ENCODE measurements around the gene SLC41A2.

DNA sequence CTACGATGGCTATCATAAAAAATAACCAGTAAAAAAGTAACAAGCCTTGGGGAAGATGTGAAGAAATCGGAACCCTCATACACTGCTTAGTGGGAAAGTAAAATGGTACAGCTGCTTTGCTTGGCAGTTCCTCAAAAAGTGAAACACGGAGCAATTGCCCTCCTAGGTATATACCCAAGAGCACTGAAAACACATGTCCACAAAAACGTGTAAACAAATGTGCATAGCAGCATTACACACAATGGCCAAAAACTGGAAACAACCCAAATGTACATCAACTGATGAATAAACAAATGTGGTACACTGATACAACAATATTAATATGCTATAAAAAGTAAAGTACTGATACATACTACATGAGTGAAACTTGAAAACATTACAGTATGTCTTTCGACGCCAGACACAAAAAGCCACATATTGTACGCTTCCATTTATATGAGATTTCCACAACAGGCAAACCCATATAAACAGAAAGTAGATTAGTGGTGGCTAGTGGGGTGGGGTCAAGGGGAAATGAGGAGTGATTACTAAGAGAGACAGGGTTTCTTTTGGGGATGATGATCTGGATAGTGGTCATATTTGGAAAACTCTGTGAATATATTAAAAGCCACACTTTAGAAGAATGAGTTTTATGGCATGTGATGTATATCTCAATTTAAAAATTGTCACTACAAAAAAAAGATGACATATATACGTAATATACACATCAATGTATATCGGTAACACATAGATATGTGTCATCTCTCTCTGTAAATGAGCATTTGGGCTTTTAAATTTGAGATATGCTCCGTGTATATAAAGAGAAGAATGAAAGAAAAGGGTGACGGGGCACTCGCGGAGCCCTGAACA is 996 bp downstream of the SLC41A2 start:
- TF ChIP-seq, protein P1, sequence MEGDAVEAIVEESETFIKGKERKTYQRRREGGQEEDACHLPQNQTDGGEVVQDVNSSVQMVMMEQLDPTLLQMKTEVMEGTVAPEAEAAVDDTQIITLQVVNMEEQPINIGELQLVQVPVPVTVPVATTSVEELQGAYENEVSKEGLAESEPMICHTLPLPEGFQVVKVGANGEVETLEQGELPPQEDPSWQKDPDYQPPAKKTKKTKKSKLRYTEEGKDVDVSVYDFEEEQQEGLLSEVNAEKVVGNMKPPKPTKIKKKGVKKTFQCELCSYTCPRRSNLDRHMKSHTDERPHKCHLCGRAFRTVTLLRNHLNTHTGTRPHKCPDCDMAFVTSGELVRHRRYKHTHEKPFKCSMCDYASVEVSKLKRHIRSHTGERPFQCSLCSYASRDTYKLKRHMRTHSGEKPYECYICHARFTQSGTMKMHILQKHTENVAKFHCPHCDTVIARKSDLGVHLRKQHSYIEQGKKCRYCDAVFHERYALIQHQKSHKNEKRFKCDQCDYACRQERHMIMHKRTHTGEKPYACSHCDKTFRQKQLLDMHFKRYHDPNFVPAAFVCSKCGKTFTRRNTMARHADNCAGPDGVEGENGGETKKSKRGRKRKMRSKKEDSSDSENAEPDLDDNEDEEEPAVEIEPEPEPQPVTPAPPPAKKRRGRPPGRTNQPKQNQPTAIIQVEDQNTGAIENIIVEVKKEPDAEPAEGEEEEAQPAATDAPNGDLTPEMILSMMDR (IDR thresholded peaks at IDR 0.05; ENCODE audit: low read depth, low read length, poor library complexity, severe bottlenecking) = no peak
- no peak for TF ChIP-seq EZH2phosphoT487 (IDR thresholded peaks at IDR 0.05; ENCODE audit: borderline replicate concordance, low read length)
